ENCODE measurements around the gene USP20.

- TF ChIP-seq TAF1 (conservative IDR thresholded peaks at IDR 0.05), result no peak
- TF ChIP-seq REST (IDR thresholded peaks at IDR 0.05), result no peak
- no peak for TF ChIP-seq CTCF (IDR thresholded peaks at IDR 0.05; ENCODE audit: low read depth, low read length, missing input control)
- no peak for TF ChIP-seq ZBTB33 (IDR thresholded peaks at IDR 0.05)
- no peak for TF ChIP-seq GABPA (IDR thresholded peaks at IDR 0.05 in 1 of 2, conservative IDR thresholded peaks at IDR 0.05 in 1 of 2)
- TF ChIP-seq HNF4G (IDR thresholded peaks at IDR 0.05), result no peak
- TF ChIP-seq EGR1 (IDR thresholded peaks at IDR 0.05; ENCODE audit: low read depth in 2 of 2), result no peak
These were observed 88.3 kb downstream of the USP20 start for GRCh38 chr9:129923589-129923988.
